Measurements from ENCODE around the gene ORAI2.
A peak's percentile ranks its signal among the peaks of the same experiment; 100 is the strongest.
"Not testable (repeated sequence)": the region's sequence is repeated elsewhere in the genome, so short reads cannot be mapped to it uniquely, and the experiment has no call there.

ORAI2 gene

DNA sequence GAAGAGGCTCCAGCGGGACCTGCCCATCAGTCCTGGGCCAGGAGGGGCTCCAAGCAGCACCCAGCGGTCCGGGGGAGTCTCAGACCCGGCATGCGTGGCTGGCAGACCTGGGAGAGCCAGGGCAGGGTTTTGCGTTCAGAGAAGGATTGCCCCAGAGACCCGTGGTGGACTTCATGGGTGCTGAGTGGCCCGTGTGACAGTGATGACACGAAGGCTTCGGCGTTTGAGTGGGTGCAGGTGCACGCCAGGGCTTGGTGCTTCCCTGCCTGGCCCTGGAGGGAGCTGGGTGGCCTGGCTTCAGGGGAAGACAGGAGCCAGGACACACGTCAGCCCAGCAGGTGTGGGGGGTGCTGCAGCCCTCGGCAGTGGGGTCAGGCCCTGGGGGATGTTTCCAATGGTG, 13.9 kb downstream of the ORAI2 start:
- DNase-seq (ENCODE audit: low spot score): no peak

DNA sequence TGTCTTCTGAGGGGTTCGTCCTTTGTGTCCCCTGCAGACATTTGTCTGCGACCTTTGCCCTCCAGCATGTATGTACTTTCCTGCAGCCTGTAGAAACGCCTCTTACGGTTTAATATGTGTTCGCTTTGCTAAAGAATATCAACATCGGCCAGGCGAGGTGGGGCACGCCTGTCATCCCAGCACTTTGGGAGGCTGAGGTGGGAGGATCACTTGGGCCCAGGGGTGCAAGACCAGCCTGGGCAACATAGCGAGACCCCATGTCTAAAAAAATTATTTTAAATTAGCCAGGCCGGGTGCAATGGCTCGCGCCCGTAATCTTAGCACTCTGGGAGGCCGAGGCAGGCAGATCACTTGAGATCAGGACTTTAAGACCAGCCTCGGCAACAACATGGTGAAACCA, 15.8 kb downstream of the ORAI2 start:
- no peak for DNase-seq (ENCODE audit: low spot score)

- no peak for DNase-seq (ENCODE audit: low spot score)
Observed at GRCh38 chr7:102450242-102450641, 16.9 kb downstream of the ORAI2 start.

DNA sequence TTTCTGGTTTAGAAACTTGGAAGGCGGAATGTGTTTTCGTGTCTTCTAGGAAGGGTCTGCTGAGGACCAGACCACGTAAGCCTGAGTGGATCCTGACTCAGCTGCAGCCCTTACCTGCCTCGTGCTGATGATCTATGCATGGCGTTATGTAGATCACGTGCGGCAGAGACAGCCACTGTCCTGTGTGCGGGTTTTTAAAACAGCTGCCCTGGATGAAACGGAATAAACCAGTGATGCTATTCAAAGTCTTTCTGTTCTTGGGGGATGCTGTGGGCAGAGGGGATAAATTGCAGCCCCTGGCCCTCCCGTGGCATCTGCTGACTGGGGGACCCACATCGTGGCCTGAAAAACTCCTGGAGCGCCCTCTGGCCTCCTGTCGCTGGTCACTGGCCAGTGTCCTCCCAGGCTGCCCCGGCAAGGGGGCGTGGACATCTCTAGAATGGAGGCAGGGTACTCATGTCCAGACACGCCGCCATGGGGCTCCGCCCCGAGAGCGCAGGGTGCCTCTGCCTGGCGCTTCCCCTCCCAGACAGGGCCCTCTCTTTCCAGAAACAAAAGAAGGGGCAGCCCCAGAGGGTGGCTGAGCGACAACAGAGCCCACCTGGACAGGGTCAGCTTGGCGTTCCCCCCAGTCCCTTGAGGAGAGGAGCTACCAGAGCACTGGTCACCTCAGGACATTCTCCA, 18.1 kb downstream of the ORAI2 start:
- DNase-seq (ENCODE audit: low spot score): peak; percentile 48

DNA sequence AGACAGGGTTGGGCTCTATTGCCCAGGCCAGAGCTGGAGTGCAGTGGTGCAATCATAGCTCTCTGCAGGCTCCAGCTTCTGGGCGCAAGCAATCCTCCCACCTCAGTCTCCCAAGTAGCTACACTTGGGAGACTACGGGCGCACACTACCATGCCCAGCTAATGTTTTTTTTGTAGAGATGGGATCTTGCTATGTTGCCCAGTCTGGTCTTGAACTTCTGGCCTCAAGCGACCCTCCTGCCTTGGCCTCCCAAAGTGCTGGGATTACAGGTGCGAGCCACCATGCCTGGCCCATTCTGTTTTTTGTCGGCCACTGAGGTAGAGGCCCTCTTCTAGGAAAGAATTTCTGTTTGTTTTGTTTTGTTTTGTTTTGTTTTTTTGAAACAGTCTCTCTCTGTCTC, 19.1 kb downstream of the ORAI2 start:
- no peak for DNase-seq (ENCODE audit: low spot score)

GRCh38 chr7:102453319-102453718, 19.9 kb downstream of the ORAI2 start:
- no peak for DNase-seq (ENCODE audit: low spot score)

DNA sequence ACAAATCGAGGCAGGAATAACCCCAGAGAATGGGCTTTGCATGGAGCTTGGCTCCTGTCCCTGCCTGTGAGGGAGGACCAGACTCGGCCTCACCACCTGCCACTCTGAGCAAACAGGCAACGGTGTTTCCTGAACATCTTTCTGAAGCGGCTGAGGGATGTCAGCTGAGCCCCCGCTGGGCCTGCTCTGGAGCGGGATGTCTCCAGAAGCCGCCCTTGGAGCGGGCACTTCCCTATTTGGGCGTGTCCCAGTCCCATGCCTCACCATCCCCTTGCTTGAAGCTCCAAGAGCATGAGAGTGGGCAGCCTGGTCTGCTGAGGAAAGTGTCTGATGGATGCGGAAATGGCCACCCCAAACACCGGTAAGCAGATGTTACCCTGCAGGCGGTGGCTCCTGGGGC, 21.1 kb downstream of the ORAI2 start:
- DNase-seq (ENCODE audit: low spot score): no peak

DNA sequence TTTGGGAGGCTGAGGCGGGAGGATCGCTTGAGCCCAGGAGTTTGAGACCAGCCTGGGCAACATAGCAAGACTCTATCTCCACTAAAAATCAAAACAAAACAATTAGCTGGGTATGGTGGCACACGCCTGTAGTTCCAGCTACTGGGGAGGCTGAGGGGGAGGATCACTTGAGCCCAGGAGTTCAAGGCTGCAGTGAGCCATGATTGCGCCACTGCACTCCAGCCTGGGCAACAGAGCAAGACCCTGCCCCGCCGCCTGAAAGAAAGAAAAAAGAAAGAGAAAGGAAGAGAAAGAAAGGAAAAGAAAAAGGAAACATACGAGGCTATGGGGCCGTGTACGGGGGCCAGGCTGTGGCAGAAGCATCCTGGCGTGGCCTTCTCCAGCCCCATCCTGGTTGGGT, 21.6 kb downstream of the ORAI2 start:
- DNase-seq (ENCODE audit: low spot score): not testable (repeated sequence)

- DNase-seq (ENCODE audit: low spot score): no peak
Observed at GRCh38 chr7:102455596-102455995, 22.2 kb downstream of the ORAI2 start.

DNA sequence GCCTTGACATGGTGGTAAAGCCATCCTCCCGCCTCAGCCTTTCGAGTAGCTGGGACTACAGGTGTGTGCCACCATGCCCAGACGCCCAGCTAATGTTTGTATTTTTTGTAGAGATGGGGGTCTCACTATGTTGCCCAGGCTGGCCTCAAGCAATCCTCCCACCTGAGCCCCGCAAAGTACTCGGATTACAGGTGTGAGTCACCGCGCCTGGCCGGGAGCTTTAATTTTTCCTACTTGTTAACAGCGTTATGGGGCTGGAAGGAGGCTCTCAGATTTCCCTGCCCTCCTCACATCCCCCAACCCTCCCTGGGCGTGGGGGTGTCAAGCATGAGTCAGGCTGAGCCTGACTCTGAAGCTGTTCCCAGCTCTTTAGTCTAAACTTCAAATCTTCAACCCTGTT, 23.0 kb downstream of the ORAI2 start:
- DNase-seq (ENCODE audit: low spot score): no peak

- no peak for DNase-seq (ENCODE audit: low spot score)
Observed at GRCh38 chr7:102457352-102457924, 24.1 kb downstream of the ORAI2 start.

DNA sequence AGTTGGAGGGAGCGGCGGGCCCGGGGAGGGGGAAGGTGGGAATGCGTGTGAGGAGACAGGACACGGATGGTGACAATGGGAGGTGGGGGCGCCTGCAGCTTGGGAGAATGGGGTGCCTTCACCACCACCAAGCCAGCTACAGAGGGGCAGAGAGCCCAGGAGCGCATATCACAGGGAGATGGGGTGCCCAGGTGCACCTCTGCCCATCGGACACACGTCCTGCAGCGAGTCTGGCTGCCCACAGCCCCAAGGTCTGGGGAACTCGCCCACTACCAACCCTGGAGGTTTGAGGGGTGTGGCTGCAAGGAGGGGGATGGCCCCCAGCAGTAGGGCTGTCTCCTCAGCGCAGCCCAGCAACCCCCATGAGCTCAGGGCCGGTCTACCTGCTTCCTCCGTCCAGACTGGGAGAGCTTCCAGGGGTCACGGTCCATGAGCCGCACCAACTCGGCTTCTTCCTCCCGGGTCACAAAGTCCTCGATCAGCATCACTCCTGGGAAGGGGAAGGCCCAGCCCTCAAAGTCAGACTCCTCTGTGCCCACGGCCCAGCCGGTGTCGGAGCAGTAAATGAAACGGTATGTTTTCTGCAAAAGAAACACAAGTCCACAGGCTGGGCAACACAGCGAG, 26.0 kb downstream of the ORAI2 start:
- no peak for DNase-seq (ENCODE audit: low spot score)

DNA sequence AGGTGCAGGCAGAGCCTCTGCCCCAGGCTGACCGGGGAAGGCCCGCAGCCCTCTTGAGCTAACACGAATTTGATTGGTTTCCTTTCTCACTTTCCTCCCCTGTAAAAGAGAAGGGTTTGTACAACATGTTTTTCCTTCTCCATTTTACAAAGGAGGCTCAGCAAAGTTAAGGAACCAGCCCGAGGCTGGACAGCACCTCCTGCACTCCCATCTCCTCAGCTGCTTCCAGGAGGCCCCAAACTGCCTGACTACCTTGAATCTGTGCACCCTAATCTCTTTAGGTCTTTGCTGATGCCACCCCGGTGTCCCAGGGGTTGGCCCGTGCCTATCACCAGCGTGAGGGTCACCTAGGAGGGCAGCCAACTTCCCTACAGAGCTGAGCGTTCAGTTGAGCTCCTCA, 27.1 kb downstream of the ORAI2 start:
- DNase-seq (ENCODE audit: low spot score): no peak

DNA sequence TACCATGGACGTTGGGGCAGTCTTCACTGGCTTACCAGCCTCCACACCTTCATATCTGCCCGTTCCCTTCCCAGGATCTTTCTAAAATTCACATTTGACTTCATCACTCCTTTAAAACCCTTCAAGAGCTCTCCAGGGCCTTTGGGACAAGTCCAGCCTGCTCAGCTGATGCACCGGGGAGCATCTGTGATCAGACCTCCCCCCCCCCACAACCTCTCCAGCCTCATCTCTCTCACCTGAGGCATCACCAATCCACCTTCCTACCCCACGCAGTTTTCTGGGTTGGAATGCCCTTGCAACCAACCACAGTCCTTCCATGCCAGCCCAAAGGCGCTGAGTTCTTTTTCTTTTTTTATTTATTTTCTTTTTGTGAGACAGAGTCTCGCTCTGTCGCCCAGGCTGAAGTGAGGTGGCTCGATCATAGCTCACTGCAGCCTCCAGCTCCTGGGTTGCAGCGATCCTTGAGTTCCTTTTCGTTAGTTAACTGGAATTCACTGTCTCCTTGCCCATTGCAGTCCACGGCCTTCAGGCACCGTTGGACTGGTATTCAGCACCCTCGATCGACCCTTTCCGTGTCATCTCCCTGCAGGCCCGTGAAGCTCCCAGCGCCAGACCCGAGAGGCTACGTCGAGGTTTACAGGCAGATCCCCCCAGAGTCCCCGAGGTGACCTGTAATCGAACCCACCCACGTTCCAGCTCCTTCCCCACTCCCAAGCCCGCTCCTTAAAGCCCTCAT, 30.6 kb downstream of the ORAI2 start:
- peak; percentile 46 for DNase-seq (ENCODE audit: low spot score)

DNA sequence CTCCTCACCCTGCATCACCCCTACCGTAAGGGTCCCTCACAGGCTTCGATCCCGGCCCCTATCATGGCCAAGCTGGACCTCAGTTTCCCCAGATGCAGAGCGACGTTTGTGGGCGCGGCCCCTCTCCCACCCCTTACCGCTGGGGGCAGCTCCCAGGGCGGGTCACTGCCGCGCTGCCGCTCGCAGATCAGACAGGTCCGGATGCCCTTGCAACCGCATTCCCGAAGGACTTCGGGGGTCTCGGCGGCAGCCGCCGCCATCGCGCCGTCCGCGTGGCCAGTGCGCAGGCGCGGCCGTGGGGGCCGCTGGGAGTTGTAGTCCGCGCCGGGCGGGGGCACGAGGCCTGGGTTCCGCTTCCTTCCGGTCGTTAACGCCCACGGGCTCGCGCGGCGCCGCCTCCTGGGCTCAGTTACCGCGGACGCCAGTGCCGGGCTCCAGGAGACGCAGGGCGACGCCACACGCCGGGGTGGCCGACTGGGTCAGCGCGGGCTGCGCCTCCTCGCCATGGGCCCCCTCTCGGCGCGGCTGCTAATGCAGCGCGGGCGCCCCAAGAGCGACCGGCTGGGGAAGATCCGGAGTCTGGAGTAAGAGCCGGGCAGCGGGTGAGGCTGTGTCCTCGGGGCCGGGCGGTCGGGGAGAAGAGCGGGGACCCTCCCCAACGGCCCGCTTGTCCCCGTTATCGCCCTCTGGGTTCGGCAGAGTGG, 31.4 kb downstream of the ORAI2 start, which contains the start of the genes ALKBH4 and LRWD1:
Gene ALKBH4, minus strand, starts transcription at position 287 of the 704 bp plus-strand sequence. Its CDS starts 27 bp downstream, at position 260.
Gene LRWD1, plus strand, starts transcription at position 408 of the 704 bp plus-strand sequence. Its CDS starts 97 bp downstream, at position 505.
- peak; percentile 100 for DNase-seq (ENCODE audit: low spot score)

- no peak for DNase-seq (ENCODE audit: low spot score)
Observed at GRCh38 chr7:102466097-102466496, 32.7 kb downstream of the ORAI2 start.

GRCh38 chr7:102467581-102468477, 34.5 kb downstream of the ORAI2 start:
- no peak for DNase-seq (ENCODE audit: low spot score)

- DNase-seq (ENCODE audit: low spot score): no peak
Observed at GRCh38 chr7:102468478-102469350, 35.3 kb downstream of the ORAI2 start.

- DNase-seq (ENCODE audit: low spot score): no peak
Observed at GRCh38 chr7:102469351-102469971, 36.1 kb downstream of the ORAI2 start.
